ENCODE results near the gene TSPAN3.
A peak's percentile ranks its signal among the peaks of the same experiment; 100 is the strongest.

Gene TSPAN3

GRCh38 chr15:77036537-77037387 is 34.1 kb downstream of the TSPAN3 start:
- no peak overlapping the region for H3K27ac ChIP-seq
- TF ChIP-seq, protein P1, sequence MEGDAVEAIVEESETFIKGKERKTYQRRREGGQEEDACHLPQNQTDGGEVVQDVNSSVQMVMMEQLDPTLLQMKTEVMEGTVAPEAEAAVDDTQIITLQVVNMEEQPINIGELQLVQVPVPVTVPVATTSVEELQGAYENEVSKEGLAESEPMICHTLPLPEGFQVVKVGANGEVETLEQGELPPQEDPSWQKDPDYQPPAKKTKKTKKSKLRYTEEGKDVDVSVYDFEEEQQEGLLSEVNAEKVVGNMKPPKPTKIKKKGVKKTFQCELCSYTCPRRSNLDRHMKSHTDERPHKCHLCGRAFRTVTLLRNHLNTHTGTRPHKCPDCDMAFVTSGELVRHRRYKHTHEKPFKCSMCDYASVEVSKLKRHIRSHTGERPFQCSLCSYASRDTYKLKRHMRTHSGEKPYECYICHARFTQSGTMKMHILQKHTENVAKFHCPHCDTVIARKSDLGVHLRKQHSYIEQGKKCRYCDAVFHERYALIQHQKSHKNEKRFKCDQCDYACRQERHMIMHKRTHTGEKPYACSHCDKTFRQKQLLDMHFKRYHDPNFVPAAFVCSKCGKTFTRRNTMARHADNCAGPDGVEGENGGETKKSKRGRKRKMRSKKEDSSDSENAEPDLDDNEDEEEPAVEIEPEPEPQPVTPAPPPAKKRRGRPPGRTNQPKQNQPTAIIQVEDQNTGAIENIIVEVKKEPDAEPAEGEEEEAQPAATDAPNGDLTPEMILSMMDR (IDR thresholded peaks at IDR 0.05) = no peak
- no peak for TF ChIP-seq ZFX (IDR thresholded peaks at IDR 0.05; ENCODE audit: borderline replicate concordance)

DNA sequence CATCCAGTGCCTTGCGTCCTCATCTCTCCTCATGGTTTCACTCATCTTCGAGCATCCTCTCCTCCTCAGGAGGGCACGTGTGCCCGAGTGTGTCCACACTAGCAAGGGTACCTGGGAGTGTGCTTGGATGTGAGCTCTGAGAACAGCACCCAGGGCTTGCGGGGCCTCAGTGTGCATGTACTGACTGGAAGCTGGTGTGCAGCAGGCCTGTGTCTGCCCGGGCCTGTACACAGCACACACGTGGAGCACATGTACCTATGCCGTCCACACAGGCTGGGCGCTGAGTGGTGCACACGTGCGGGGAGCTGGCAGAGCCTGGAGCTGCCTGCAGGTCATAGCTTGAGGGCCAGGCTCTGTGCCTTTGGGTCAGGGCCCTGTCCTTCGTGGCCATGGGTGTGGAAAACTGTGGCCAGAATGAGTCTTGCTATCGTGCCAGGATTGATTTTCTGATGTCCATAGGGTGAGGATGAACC is 34.9 kb downstream of the TSPAN3 start:
- TF ChIP-seq ZFX (IDR thresholded peaks at IDR 0.05; ENCODE audit: borderline replicate concordance) = no peak
- TF ChIP-seq, protein P1 (IDR thresholded peaks at IDR 0.05) = no peak

DNA sequence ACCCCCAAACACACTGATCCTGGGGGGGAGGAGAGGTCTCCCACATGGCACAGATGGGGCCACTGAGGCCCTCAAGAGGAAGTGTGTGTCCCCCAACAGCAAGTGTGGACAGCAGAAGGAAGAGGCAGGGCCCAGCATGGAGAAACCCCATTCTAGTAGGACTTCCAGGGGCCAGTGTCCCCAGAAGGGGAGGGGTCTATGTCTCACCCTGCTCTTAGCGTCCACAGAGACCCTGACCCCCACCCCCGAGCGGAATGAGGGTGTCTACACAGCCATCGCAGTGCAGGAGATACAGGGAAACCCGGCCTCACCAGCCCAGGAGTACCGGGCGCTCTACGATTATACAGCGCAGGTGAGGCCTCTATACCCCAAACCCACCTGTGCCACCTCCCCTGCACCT is 35.3 kb downstream of the TSPAN3 start:
- TF ChIP-seq, protein P1 (IDR thresholded peaks at IDR 0.05) = no peak
- TF ChIP-seq ZFX (IDR thresholded peaks at IDR 0.05; ENCODE audit: borderline replicate concordance) = no peak
- no peak overlapping the region for H3K27ac ChIP-seq

More for the DNA sequence above, 34.9 kb downstream of the TSPAN3 start:
- no peak overlapping the region for H3K27ac ChIP-seq

GRCh38 chr15:77034695-77035489 is 36.0 kb downstream of the TSPAN3 start:
- no peak overlapping the region for H3K27ac ChIP-seq
- TF ChIP-seq ZFX (IDR thresholded peaks at IDR 0.05; ENCODE audit: borderline replicate concordance) = no peak
- TF ChIP-seq, protein P1 (IDR thresholded peaks at IDR 0.05) = peak; percentile 79

GRCh38 chr15:77033729-77034671 is 36.9 kb downstream of the TSPAN3 start:
- no peak for TF ChIP-seq ZFX (IDR thresholded peaks at IDR 0.05; ENCODE audit: borderline replicate concordance)
- TF ChIP-seq, protein P1 (IDR thresholded peaks at IDR 0.05) = no peak
- H3K27ac ChIP-seq = no peak overlapping the region

DNA sequence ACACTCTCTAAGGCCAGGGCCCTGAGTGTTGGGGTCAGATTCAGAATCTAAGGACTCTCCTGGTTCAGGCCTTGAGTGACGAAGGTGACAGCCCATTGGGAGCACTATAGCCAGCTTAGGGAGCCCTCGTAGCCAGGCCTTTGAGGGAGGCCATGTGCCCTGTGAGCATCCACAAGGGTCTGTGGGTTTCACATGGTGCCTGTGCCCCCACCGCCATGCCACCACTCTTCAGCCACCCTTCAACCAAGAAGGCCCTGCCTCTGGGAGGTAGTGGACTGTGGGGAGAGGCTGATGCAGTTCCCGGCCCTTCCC is 37.5 kb downstream of the TSPAN3 start:
- TF ChIP-seq ZFX (IDR thresholded peaks at IDR 0.05; ENCODE audit: borderline replicate concordance) = no peak
- TF ChIP-seq, protein P1 (IDR thresholded peaks at IDR 0.05) = no peak
- no peak overlapping the region for H3K27ac ChIP-seq
